ENCODE results near the gene P2RY2.

GRCh38 chr11:73233692-73234470, 15.8 kb downstream of the P2RY2 start:
- no peak for TF ChIP-seq RARB (CRISPR knock-in tag; IDR thresholded peaks at IDR 0.05)
- TF ChIP-seq TOX (CRISPR knock-in tag; IDR thresholded peaks at IDR 0.05; ENCODE audit: borderline replicate concordance): no peak
- TF ChIP-seq GLIS3 (CRISPR knock-in tag; IDR thresholded peaks at IDR 0.05): no peak
- no peak for TF ChIP-seq ZFP30 (CRISPR knock-in tag; IDR thresholded peaks at IDR 0.05)
- no peak for TF ChIP-seq PATZ1 (CRISPR knock-in tag; IDR thresholded peaks at IDR 0.05; ENCODE audit: borderline replicate concordance)
- no peak for TF ChIP-seq TCF4 (CRISPR knock-in tag; IDR thresholded peaks at IDR 0.05; ENCODE audit: borderline replicate concordance)
- TF ChIP-seq CSDC2 (CRISPR knock-in tag; IDR thresholded peaks at IDR 0.05): no peak
